Peyer's patch (tissue), 4 donors: ENCODE data around the gene DAZAP1.

Experiments
- POLR2A ChIP-seq, 2 donors: fragments of 450-650 bp; IDR thresholded peaks; one replicate each; pipeline ENCODE4 v1.5.1; 2017; ENCODE audit warnings: antibody characterized with exemption in 2 of 2, mild to moderate bottlenecking in 2 of 2, moderate library complexity in 2 of 2
- TF ChIP-seq, protein P1 (sequence below), 6 experiments: fragments of 450-650 bp in 4 of 6; fragments of 200-600 bp in 2 of 6; sonication (generic) in 1 of 6; IDR thresholded peaks; one replicate each; pipeline ENCODE4 v1.5.1; 2017 to 2019; ENCODE audit warnings: antibody characterized with exemption in 6 of 6, mild to moderate bottlenecking in 3 of 6, moderate library complexity in 1 of 6

GRCh38 chr19:1417145-1417544, 9.8 kb downstream of the DAZAP1 start:
- TF ChIP-seq, protein P1, sequence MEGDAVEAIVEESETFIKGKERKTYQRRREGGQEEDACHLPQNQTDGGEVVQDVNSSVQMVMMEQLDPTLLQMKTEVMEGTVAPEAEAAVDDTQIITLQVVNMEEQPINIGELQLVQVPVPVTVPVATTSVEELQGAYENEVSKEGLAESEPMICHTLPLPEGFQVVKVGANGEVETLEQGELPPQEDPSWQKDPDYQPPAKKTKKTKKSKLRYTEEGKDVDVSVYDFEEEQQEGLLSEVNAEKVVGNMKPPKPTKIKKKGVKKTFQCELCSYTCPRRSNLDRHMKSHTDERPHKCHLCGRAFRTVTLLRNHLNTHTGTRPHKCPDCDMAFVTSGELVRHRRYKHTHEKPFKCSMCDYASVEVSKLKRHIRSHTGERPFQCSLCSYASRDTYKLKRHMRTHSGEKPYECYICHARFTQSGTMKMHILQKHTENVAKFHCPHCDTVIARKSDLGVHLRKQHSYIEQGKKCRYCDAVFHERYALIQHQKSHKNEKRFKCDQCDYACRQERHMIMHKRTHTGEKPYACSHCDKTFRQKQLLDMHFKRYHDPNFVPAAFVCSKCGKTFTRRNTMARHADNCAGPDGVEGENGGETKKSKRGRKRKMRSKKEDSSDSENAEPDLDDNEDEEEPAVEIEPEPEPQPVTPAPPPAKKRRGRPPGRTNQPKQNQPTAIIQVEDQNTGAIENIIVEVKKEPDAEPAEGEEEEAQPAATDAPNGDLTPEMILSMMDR (IDR thresholded peaks at IDR 0.05), result no peak
- no peak for TF ChIP-seq POLR2A (IDR thresholded peaks at IDR 0.05)
